Mucosa of rectum (tissue), 2 donors: ENCODE data around the gene SSTR5.
"Not testable (repeated sequence)": the region's sequence is repeated elsewhere in the genome, so short reads cannot be mapped to it uniquely, and the experiment has no call there.

Experiments used
- H3K27ac ChIP-seq, 2 donors: one replicate each; pipeline ENCODE4 v1.7.0; 2013; ENCODE audit warnings: inconsistent platforms in 2 of 2, low read depth in 2 of 2, low read length in 2 of 2
- H3K27me3 ChIP-seq, 2 donors: one replicate each; pipeline ENCODE4 v1.7.0; 2013; ENCODE audit warnings: low read length in 2 of 2; ENCODE audit not compliant: control insufficient read depth in 2 of 2, insufficient read depth in 2 of 2
- H3K36me3 ChIP-seq, 2 donors: one replicate each; pipeline ENCODE4 v1.7.0; 2013; ENCODE audit warnings: low read length in 2 of 2; ENCODE audit not compliant: control insufficient read depth in 2 of 2, insufficient read depth in 2 of 2
- H3K4me1 ChIP-seq, 2 donors: one replicate each; pipeline ENCODE4 v1.7.0; 2013; ENCODE audit warnings: low read length in 2 of 2, mild to moderate bottlenecking in 1 of 2; ENCODE audit not compliant: control insufficient read depth in 2 of 2, insufficient read depth in 2 of 2
- H3K4me3 ChIP-seq, 2 donors: one replicate each; pipeline ENCODE4 v1.7.0; 2013; ENCODE audit warnings: low read length in 2 of 2
- H3K9ac ChIP-seq, 2 donors: one replicate each; pipeline ENCODE4 v1.7.0; 2013; ENCODE audit warnings: low read length in 2 of 2, low read depth in 1 of 2, mild to moderate bottlenecking in 1 of 2
- H3K9me3 ChIP-seq, 2 donors: one replicate each; pipeline ENCODE4 v1.7.0; 2013; ENCODE audit warnings: low read length in 2 of 2; ENCODE audit not compliant: control insufficient read depth in 2 of 2
- donor health status: healthy.
- donor health status: Normal muscosa, but diverticular disease.

Gene SSTR5

DNA sequence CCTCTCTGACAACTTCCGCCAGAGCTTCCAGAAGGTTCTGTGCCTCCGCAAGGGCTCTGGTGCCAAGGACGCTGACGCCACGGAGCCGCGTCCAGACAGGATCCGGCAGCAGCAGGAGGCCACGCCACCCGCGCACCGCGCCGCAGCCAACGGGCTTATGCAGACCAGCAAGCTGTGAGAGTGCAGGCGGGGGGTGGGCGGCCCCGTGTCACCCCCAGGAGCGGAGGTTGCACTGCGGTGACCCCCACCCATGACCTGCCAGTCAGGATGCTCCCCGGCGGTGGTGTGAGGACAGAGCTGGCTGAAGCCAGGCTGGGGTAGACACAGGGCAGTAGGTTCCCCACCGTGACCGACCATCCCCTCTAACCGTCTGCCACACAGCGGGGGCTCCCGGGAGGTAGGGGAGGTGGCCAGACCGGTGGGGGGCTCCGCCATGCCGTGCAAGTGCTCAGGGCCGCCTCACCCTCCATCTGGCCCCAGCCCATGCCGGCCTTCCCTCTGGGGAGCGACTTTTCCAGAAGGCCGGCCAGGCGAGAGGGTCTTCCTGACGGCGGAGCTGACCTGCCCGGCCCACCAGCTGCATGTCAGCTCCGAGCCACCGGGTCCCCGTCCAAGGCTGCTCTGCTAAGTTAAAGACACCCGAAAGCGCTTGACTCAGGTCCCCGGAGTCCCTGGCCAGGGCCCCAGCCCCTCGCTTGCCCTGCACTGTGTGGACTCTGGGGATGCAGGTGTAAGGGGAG lies 7.4 kb downstream of the SSTR5 start:
- Histone ChIP-seq H3K9ac (no peak overlapping the region), H3K27ac (no peak overlapping the region), H3K27me3 (peaks cover 0 to 16% of the 10 kb centered on the region in 2 donors), H3K4me3 (no peak overlapping the region), H3K9me3 (peaks cover 2 to 8% of the 10 kb centered on the region in 2 donors), H3K4me1 (peaks cover 3 to 7% of the 10 kb centered on the region in 2 donors), H3K36me3 (no peaks in the 10 kb centered on the region)

DNA sequence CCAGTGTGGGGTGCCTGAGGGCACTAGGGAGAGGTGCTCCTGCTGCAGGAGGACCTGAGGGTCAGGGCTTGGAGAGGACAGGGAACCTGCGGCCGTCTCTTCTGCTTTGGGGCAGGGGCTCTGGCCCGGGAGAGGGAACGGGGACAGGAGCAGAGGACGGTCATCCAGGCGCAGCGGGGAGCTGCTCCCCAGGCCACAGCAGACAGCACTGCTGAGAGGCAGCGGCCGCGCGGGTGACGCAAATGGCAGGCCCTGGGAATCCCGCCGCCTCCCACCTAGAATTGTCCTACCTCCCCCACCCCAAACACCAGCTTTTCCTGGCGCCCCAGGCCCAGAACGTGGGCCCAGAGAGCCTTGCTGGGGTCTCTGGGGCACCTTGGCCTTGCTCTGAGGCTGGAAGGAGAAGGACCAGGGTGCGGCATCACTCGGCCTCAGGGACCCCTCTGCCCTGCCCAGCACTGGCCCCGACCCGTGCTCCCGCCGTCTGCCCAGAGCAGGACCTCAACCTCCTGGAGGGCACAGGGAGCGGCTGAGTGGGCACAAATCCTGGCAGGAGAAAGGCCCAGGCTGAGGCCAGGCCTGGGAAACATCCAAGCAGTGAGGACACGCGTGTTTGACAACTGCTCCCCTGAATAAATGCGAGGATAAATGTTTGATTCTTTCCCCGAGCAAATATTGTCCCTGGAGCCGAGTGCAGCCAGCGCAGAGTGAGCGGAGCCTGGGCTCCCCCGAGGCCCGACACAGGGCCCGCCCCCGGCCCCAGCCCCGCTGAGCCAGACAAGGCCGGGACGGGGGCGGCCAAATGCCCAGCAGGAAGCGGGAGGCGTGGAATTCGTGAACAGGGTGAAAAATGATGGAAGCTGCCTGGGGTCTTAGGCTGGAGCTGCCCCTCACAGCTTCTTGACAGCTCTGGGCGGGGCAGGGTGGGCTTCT lies 8.5 kb downstream of the SSTR5 start:
- Histone ChIP-seq H3K4me1 (peaks cover 3 to 7% of the 10 kb centered on the region in 2 donors), H3K27me3 (peaks cover 0 to 16% of the 10 kb centered on the region in 2 donors), H3K4me3 (no peak overlapping the region), H3K36me3 (no peaks in the 10 kb centered on the region), H3K27ac (no peak overlapping the region), H3K9ac (no peak overlapping the region), H3K9me3 (peaks cover 2 to 15% of the 10 kb centered on the region in 2 donors)

DNA sequence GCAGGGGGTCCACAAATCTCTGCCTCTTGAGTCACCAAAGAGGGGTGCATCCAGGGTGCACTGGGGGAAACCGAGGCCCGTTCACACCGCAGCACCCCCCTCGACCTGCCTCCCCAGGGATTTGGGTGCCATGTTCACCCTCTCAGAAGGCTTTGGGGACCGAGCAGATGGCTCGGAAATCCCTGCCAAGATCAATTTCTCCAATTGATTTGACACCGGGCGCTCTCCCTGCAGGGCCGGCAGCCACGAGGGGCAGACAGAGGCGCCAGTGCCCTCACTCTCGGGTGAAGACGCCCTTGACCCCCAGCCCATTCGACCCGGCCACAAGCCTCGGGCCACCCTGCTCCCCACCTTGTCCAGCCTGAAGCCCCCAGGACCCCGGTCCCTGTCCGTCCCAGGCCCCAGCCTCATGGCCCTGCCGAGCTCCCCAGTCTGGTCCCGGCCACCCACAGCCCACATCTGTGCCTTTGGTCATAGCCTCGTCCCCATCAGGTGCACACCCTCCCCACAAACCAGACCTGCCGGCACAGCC lies 9.3 kb downstream of the SSTR5 start:
- Histone ChIP-seq H3K9me3 (peaks cover 2 to 15% of the 10 kb centered on the region in 2 donors), H3K27me3 (peaks cover 0 to 11% of the 10 kb centered on the region in 2 donors), H3K9ac (no peak overlapping the region), H3K4me3 (no peak overlapping the region), H3K4me1 (peaks cover 3 to 7% of the 10 kb centered on the region in 2 donors), H3K36me3 (no peaks in the 10 kb centered on the region), H3K27ac (no peak overlapping the region)

DNA sequence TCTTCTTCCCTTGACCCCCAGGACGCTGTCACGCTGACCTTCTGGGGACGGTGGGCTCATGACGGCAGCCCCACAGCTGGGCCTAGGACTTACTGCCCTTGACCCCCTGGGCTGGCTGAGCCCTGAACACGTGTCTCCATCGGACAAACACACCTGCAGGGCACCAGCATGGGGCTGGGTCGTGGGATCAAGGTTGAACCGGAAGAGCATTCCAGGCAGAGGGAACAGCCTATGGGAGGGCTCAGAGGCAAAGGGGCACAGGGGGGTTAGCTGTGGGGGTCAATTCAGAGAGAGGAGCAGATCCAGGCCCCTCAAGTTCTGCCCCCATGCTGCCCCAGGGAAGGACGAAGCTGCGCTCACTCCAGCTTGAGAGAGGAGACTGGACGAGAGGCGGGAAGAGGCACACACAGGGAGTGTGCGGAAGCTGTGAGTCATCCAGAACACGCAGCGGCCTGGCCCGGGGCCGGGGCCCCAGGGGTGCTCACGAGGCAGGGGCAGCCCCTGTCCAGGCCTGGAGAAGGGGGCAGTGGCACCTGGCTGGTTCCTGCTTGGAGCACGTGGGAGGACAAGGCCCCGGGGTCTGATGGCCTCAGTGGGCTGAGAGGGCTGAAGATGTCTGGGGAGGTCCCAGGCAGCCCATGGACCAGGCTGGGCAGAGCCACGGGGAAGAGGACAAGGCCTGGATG lies 9.9 kb downstream of the SSTR5 start:
- H3K27me3 ChIP-seq = peaks cover 0 to 9% of the 10 kb centered on the region in 2 donors
- peaks cover 2 to 15% of the 10 kb centered on the region in 2 donors for H3K9me3 ChIP-seq
- no peak overlapping the region for H3K4me3 ChIP-seq
- no peaks in the 10 kb centered on the region for H3K36me3 ChIP-seq
- no peak overlapping the region for H3K9ac ChIP-seq
- H3K4me1 ChIP-seq = peaks cover 3 to 7% of the 10 kb centered on the region in 2 donors
- no peak overlapping the region for H3K27ac ChIP-seq

DNA sequence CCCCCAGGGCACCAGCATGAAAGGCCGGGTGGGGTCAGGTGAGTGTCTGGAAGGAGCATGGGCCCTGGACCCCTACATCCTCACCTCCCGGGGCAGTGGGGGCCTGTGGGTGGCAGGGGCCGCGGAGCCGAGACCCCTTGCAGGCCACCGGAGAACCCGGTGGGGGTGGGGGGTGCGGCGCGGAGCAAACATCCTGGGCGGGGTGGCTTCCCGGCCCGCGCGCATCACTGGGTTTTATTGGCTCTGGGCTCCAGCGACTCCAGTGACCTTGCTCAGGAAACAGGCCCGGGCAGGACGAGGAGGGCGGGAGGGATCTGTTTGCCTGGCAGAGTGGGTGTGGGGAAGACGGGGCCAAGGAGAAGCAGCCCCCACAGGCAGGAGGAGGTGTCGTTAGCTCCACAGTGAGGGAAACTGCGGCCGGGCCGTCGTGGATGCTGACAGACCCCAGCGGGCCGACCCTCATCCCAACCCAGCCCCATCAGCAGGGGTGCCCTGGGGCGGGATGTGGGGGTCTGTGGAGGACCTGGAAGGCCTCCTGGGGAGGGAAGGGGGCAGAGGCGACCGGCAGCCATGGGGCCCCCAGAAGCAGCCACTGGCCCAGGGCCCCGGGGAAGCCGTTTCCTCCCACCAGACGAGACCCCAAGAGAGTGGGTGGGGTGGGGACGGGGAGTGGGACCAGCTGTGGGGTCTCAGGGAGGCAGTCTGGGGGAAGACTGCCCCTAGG lies 10.6 kb downstream of the SSTR5 start:
- Histone ChIP-seq H3K4me1 (peaks cover 1 to 7% of the 10 kb centered on the region in 2 donors), H3K36me3 (no peaks in the 10 kb centered on the region), H3K4me3 (no peak overlapping the region), H3K27me3 (peaks cover 0 to 9% of the 10 kb centered on the region in 2 donors), H3K9me3 (peaks cover 2 to 15% of the 10 kb centered on the region in 2 donors), H3K27ac (no peak overlapping the region), H3K9ac (no peak overlapping the region)

DNA sequence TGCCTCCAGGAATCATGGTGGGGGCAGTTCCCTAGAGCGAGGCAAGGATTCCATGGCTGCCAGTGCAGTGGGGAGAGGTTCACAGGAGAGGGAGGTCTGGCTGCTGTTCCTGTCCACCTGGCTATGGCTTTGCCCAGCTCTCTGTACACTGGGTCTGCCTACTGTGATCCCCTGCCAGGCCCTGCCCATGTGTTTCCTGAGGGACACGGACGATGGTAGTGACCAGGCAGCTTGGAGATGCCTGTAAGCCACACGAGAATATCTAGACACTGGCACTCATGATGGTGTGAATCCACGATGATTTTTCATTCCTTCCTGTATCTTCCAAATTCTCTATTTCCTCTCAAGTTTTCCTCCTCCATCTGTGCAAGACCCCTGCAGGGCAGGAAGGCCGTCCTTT lies 12.4 kb downstream of the SSTR5 start:
- H3K27ac ChIP-seq = no peak overlapping the region
- no peaks in the 10 kb centered on the region for H3K36me3 ChIP-seq
- peaks cover 11 to 14% of the 10 kb centered on the region in 2 donors for H3K4me1 ChIP-seq
- H3K4me3 ChIP-seq = no peak overlapping the region
- peaks cover 0 to 12% of the 10 kb centered on the region in 2 donors for H3K27me3 ChIP-seq
- no peak overlapping the region for H3K9ac ChIP-seq
- H3K9me3 ChIP-seq = peaks cover 2 to 15% of the 10 kb centered on the region in 2 donors

DNA sequence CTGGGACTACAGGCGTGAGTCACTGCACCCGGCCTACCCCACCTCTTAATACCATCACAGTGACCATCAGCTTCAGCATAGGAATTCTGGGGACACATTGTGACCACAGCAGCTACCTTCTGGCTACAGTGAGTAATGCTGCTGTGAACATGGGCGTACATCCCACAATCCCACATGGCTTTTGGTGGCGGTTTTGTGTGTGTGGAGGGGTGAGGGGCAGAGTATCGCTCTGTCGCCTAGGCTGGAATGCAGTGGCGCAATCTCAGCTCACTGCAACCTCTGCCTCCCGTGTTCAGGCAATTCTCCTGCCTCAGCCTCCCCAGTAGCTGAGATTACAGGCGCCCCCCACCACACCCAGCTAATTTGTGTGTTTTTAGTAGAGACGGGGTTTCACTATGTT lies 13.9 kb downstream of the SSTR5 start:
- not testable (repeated sequence) for H3K9ac ChIP-seq, H3K36me3 ChIP-seq, H3K27ac ChIP-seq, H3K4me3 ChIP-seq
- Histone ChIP-seq H3K4me1 (peaks cover 15 to 20% of the 10 kb centered on the region in 2 donors), H3K9me3 (peaks cover 2 to 15% of the 10 kb centered on the region in 2 donors), H3K27me3 (peaks cover 0 to 12% of the 10 kb centered on the region in 2 donors)

DNA sequence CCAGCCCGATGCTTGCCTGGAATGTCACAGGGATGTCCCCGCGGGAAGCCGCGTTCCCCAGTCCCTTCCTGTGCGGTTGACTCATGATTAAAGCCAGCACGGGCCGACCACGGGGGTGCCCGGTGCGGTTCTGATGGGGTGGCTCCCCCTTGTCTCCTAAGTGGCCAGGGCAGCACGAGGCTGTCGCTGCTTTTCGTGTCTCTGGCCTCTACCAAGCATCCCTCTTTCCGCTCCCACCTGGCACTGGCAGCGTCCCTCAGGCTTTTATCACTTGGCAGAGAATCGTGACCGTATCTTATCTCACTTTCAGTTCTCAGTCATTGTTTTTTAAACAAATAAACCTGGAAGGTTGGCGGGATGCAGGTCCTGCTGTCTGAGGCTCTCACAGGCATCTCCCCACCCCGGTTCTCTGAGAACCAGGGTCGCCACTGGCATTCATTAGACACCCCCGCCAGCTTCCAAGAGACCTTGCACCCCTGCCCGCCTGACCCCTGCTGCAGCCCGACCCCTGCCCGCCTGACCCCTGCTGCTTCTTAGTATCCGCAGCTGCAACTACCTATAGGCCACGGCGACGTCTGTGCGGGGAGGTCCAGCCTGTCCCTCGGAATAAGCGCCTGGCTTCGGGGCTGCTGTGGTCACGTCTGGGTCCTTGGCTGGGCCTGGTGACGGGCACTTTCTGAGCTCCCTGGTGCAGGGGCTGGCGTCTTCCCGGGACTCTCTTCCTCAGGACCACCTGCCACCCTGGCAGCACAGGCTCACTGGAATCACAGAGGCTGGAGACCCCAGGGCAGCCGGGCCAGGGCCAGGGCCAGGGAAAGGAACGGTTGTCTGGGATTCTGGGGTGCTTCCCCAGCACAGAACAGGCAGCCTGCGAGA lies 16.0 kb downstream of the SSTR5 start:
- Histone ChIP-seq H3K4me1 (peaks cover 15 to 20% of the 10 kb centered on the region in 2 donors), H3K27ac (no peak overlapping the region), H3K36me3 (no peaks in the 10 kb centered on the region), H3K4me3 (no peak overlapping the region), H3K27me3 (peaks cover 0 to 3% of the 10 kb centered on the region in 2 donors), H3K9ac (peak overlapping the region in 1 of 2 donors; percentile 10), H3K9me3 (peaks cover 2 to 15% of the 10 kb centered on the region in 2 donors)
